Natural killer cell (primary cell): ENCODE results near the gene CRABP2. TPM values are rescaled to one million over a fixed set of nuclear protein-coding genes. Genes with fewer than 3 reads are reported as not detected.

Source experiments
- ATAC-seq, 3 donors: fragments of 150-1000 bp in 2 of 3; fragments of 200-7000 bp in 1 of 3; cut with Tn5 transposase; 1 replicate in 1 of 3; 2 replicates in 2 of 3; pipeline ENCODE4 v1.10.0; 2021; ENCODE audit warnings: mild to moderate bottlenecking in 2 of 3, moderate library complexity in 2 of 3
- DNase-seq, 2 donors: peaks; one replicate each; pipeline versions ENCODE4 v3.0.0 to v3.0.0-alpha.2; 2013 to 2021; ENCODE audit warnings: mixed read lengths in 1 of 2
- H3K27ac ChIP-seq: one replicate; pipeline ENCODE4 v1.5.1; 2013; ENCODE audit warnings: mild to moderate bottlenecking, low read length
- H3K27me3 ChIP-seq: one replicate; pipeline ENCODE4 v1.6.1; 2013; ENCODE audit warnings: low read length; ENCODE audit not compliant: control insufficient read depth, insufficient read depth
- H3K36me3 ChIP-seq: one replicate; pipeline ENCODE4 v1.6.1; 2013; ENCODE audit warnings: low read length; ENCODE audit not compliant: control insufficient read depth, insufficient read depth
- H3K4me1 ChIP-seq: one replicate; pipeline ENCODE4 v1.6.1; 2013; ENCODE audit warnings: low read length; ENCODE audit not compliant: control insufficient read depth, insufficient read depth
- H3K4me3 ChIP-seq: one replicate; pipeline ENCODE4 v1.5.1; 2013; ENCODE audit warnings: low read length
- H3K9me3 ChIP-seq: one replicate; pipeline ENCODE4 v1.6.1; 2013; ENCODE audit warnings: low read length; ENCODE audit not compliant: control insufficient read depth, insufficient read depth
- H3K27ac Mint-ChIP-seq, 2 donors: one replicate each; pipeline ENCODE4 v1.8.0; 2022; ENCODE audit warnings: mild to moderate bottlenecking in 2 of 2, mixed read lengths in 2 of 2, moderate library complexity in 1 of 2
- H3K27me3 Mint-ChIP-seq, 2 donors: one replicate each; pipeline ENCODE4 v1.8.0; 2022; ENCODE audit warnings: low read depth in 2 of 2, mixed read lengths in 2 of 2
- H3K36me3 Mint-ChIP-seq: one replicate; pipeline ENCODE4 v1.8.0; 2022; ENCODE audit warnings: mixed read lengths
- H3K4me1 Mint-ChIP-seq, 2 donors: one replicate each; pipeline ENCODE4 v1.8.0; 2022; ENCODE audit warnings: mixed read lengths in 2 of 2
- H3K4me3 Mint-ChIP-seq: one replicate; pipeline ENCODE4 v1.8.0; 2022; ENCODE audit warnings: mild to moderate bottlenecking, moderate library complexity, mixed read lengths
- H3K9me3 Mint-ChIP-seq, 2 donors: one replicate each; pipeline ENCODE4 v1.8.0; 2022; ENCODE audit warnings: mixed read lengths in 2 of 2
- CTCF ChIP-seq: fragments of 200-600 bp; IDR thresholded peaks from one replicate; pipeline ENCODE4 v1.8.0; 2022; ENCODE audit warnings: antibody characterized with exemption
- WGBS: methylation state at CpG from one replicate; pipeline ENCODE4 v1.1.7; 2013; ENCODE audit warnings: missing lambda C conversion rate; ENCODE audit not compliant: insufficient coverage; 5-methylcytosine and 5-hydroxymethylcytosine counted together
- intact Hi-C: fragments of 100-400 bp; cut with micrococcal nuclease; formaldehyde crosslinking; loops from one replicate; pipeline ENCODE4 v1.14.2; 2022
- total RNA-seq, 4 donors: library from RNA; stranded (reverse); fragments of 120-200 nt in 1 of 4; gene quantifications; one replicate each; pipeline versions ENCODE4 v1.2.3 to v1.2.4, GENCODE V29; 2013 to 2022

The CRABP2 gene
- total RNA-seq, 3 donors from 2014 or later (not counting 1 experiment from before 2014, with no cell fraction given), result 3.0 to 3.8 (median 3.0) TPM

DNA sequence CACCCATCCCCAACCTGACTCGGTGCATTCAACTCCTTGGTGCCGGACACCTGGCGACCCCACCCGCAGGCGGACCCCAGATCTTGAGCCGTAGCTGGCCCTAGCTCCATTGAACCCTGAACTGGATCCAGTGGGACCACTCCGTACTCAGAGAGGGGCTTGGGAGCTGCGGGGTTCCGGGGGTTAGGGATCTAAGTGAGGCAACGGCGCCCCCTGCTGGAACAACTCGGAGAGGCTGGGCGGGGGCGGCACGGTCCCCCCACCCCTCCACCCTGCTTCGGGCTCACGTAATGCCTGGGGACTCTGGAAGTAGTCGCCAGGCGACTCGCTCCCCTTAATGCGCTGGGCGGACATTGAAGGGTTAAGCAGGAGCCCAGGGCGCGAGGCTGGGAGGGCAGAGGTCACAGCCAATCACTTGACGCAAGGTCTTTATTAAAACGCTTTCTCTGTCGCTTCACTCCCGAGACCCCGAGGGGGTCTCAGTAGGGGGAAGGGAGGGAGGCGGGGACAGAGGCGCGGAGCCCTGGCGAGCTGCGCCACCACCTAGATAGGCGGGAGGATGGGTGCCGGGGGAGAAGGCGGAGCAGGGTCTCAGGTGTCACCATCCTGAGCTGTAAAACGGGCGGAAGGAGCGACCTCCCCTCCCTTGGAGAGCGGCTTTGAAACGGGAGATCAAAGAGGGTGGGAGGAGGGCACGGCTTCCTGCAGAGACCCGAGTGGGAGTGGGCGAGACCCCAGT, 704 bp upstream of the CRABP2 start:
- Mint-ChIP-seq H3K36me3 (no peaks in the 10 kb centered on the region), H3K27me3 (peaks cover 16 to 26% of the 10 kb centered on the region in 2 donors), H3K4me1 (peaks cover 18 to 33% of the 10 kb centered on the region in 2 donors), H3K4me3 (peak overlapping the region; percentile 86), H3K9me3 (no peaks in the 10 kb centered on the region), H3K27ac (peak overlapping the region in 1 of 2 donors; percentile 84)
- ATAC-seq, result peak; percentile 57 to 65 (median 63)
- Histone ChIP-seq H3K9me3 (no peaks in the 10 kb centered on the region), H3K4me3 (peak overlapping the region; percentile 53), H3K27ac (no peak overlapping the region), H3K36me3 (no peaks in the 10 kb centered on the region), H3K4me1 (peaks cover 31% of the 10 kb centered on the region), H3K27me3 (peaks cover 32% of the 10 kb centered on the region)
- peak; percentile 58 to 84 for DNase-seq
- TF ChIP-seq CTCF, result peak; percentile 75
- intact Hi-C loops, result loop anchor here (2.0 kb wide), 1 partner anchor 13 kb away; no protein-coding TSS in a partner anchor
- WGBS, result 1% methylated on average over 45 of the region's 45 CpGs

GRCh38 chr1:156704930-156705320, 458 bp downstream of the CRABP2 start:
- H3K27me3 ChIP-seq, result peaks cover 35% of the 10 kb centered on the region
- Mint-ChIP-seq H3K4me3 (peak overlapping the region; percentile 67), H3K36me3 (no peaks in the 10 kb centered on the region), H3K4me1 (peaks cover 18 to 33% of the 10 kb centered on the region in 2 donors), H3K27me3 (peaks cover 16 to 26% of the 10 kb centered on the region in 2 donors), H3K27ac (peak overlapping the region in 1 of 2 donors; percentile 84), H3K9me3 (no peaks in the 10 kb centered on the region)
- ATAC-seq (peak in 2 of 3 donors; percentile 14 to 52), DNase-seq (peak; percentile 39 to 44)
- no peaks in the 10 kb centered on the region for H3K36me3 ChIP-seq
- intact Hi-C loops, result no loop called here
- no peaks in the 10 kb centered on the region for H3K9me3 ChIP-seq
- peak overlapping the region; percentile 53 for H3K4me3 ChIP-seq
- H3K27ac ChIP-seq, result no peak overlapping the region
- peaks cover 31% of the 10 kb centered on the region for H3K4me1 ChIP-seq
- 3% methylated on average over 29 of the region's 29 CpGs for WGBS
- no peak for TF ChIP-seq CTCF

DNA sequence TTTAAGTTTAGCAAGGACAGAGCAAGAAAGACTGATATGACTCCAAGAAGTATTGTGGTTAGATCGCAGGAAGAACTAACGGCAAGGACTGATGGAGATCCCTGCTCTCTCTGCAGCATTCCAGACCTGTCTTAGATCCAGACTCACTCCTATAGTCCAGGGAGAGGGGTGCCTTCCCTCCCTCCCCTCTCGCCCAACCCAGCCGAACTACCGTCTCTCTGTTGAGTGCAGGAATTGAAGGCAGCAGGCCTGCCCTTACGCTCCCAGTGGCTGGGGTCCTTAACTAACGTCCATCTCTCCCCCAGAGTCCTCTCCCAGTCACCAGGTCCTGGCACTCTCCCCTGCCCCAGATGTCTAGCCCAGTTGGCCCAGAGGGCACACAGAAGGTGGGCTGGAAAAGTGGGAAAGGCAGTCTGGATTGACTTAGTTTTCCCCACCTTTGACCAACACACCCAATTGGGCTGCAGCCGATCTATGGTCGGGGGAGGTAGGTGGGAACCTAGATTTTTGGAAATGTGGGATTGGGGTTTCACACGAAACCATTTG, 1.1 kb downstream of the CRABP2 start:
- Histone ChIP-seq H3K4me3 (no peak overlapping the region), H3K4me1 (peaks cover 31% of the 10 kb centered on the region), H3K36me3 (no peaks in the 10 kb centered on the region), H3K9me3 (no peaks in the 10 kb centered on the region), H3K27me3 (peaks cover 35% of the 10 kb centered on the region), H3K27ac (no peak overlapping the region)
- H3K4me1 Mint-ChIP-seq, result peaks cover 18 to 33% of the 10 kb centered on the region in 2 donors
- no peaks in the 10 kb centered on the region for H3K36me3 Mint-ChIP-seq
- intact Hi-C loops, result no loop called here
- DNase-seq, result no peak
- H3K9me3 Mint-ChIP-seq, result no peaks in the 10 kb centered on the region
- peaks cover 16 to 30% of the 10 kb centered on the region in 2 donors for H3K27me3 Mint-ChIP-seq
- H3K27ac Mint-ChIP-seq, result no peak overlapping the region
- 50% methylated on average over 10 of the region's 10 CpGs for WGBS
- TF ChIP-seq CTCF, result no peak
- H3K4me3 Mint-ChIP-seq, result peak overlapping the region; percentile 58
- ATAC-seq, result no peak
